OCI-LY7 (cell line): ENCODE results near the gene SLC5A11. TPM values are rescaled to one million over a fixed set of nuclear protein-coding genes. Genes with fewer than 3 reads are reported as not detected.

Source experiments
- BruUV-seq: library from RNA; stranded (reverse); fragments of 400-500 nt; replicated peaks from 2 replicates; lab custom pipeline; 2021; lab: Mats Ljungman, UMichigan
- CTCF ChIA-PET: fragments of 300-600 bp; sonication (Branson Sonifier 250); formaldehyde crosslinking; loops from one replicate; lab custom pipeline; 2022; ENCODE audit warnings: antibody characterized with exemption; ENCODE audit not compliant: unreplicated experiment; lab: Charles Lee
- POLR2A ChIA-PET: fragments of 300-600 bp; sonication (Branson Sonifier 250); formaldehyde crosslinking; loops from one replicate; lab custom pipeline; 2022; ENCODE audit warnings: antibody characterized with exemption; lab: Charles Lee
- DNase-seq: peaks from one replicate; pipeline ENCODE4 v3.0.0-alpha.2; 2015; ENCODE audit warnings: low spot score
- H2AFZ ChIP-seq: fragments of 200-600 bp; sonication (generic), shearing (Covaris generic); 2 replicates; pipeline ENCODE4 v1.6.1; 2014; ENCODE audit warnings: mild to moderate bottlenecking, antibody characterized with exemption, low read length, moderate library complexity
- H3K27ac ChIP-seq: fragments of 200-600 bp; sonication (generic); 2 replicates; pipeline ENCODE4 v1.5.1; 2014; ENCODE audit warnings: mixed run types, low read depth, mild to moderate bottlenecking, moderate library complexity, low read length, inconsistent platforms; ENCODE audit not compliant: poor library complexity, severe bottlenecking
- H3K36me3 ChIP-seq: fragments of 200-600 bp; sonication (generic); 2 replicates; pipeline ENCODE4 v1.6.1; 2014; ENCODE audit warnings: mild to moderate bottlenecking, antibody characterized with exemption, low read length, moderate library complexity, mixed read lengths; ENCODE audit not compliant: insufficient read depth
- H3K4me1 ChIP-seq: fragments of 200-600 bp; sonication (generic); 2 replicates; pipeline ENCODE4 v1.5.1; 2014; ENCODE audit warnings: mild to moderate bottlenecking, low read length; ENCODE audit not compliant: insufficient read depth, poor library complexity, severe bottlenecking
- H3K4me2 ChIP-seq: fragments of 200-600 bp; sonication (generic); 2 replicates; pipeline ENCODE4 v1.6.1; 2014; ENCODE audit warnings: mild to moderate bottlenecking, low read length
- H3K4me3 ChIP-seq: fragments of 200-600 bp; sonication (generic); 2 replicates; pipeline ENCODE4 v1.5.1; 2014; ENCODE audit warnings: mild to moderate bottlenecking, low read depth, low read length; ENCODE audit not compliant: poor library complexity, severe bottlenecking
- H3K79me2 ChIP-seq: fragments of 200-600 bp; sonication (generic); 2 replicates; pipeline ENCODE4 v1.6.1; 2016; ENCODE audit warnings: low read depth, mild to moderate bottlenecking, low read length, moderate library complexity, mixed read lengths; ENCODE audit not compliant: insufficient read depth
- H3K9me2 ChIP-seq: fragments of 200-600 bp; sonication (generic); 2 replicates; pipeline ENCODE4 v1.6.1; 2016; ENCODE audit warnings: mild to moderate bottlenecking, low read length, mixed read lengths; ENCODE audit not compliant: insufficient read depth
- H3K9me3 ChIP-seq: fragments of 200-600 bp; sonication (generic); 2 replicates; pipeline ENCODE4 v1.6.1; 2014; ENCODE audit warnings: mild to moderate bottlenecking, mixed run types, low read length, mixed read lengths
- H4K20me1 ChIP-seq: fragments of 200-600 bp; sonication (generic); 2 replicates; pipeline ENCODE4 v1.6.1; 2014; ENCODE audit warnings: mild to moderate bottlenecking, antibody characterized with exemption, low read length, moderate library complexity, mixed read lengths; ENCODE audit not compliant: insufficient read depth
- EZH2phosphoT487 ChIP-seq: fragments of 200-600 bp; sonication (generic); IDR thresholded peaks from 2 replicates; pipeline ENCODE4 v1.6.1; 2018; ENCODE audit warnings: low read depth, borderline replicate concordance, mild to moderate bottlenecking, mixed run types, antibody characterized with exemption, low read length, moderate library complexity, mixed read lengths
- intact Hi-C: fragments of 100-400 bp; cut with micrococcal nuclease; formaldehyde crosslinking; loops from one replicate; pipeline ENCODE4 v1.10.0; 2022; ENCODE audit not compliant: unreplicated experiment
- total RNA-seq, 2 experiments: library from RNA; depleted of rRNA in 1 of 2; stranded (reverse); fragments of >200 nt in 1 of 2; shearing (Covaris generic) in 1 of 2; gene quantifications; 2 replicates each; pipeline ENCODE4 v1.2.3, GENCODE V29; 2014 to 2022
- TF ChIP-seq, protein P1 (sequence below): fragments of 200-600 bp; sonication (generic); conservative IDR thresholded peaks from 2 replicates; pipeline ENCODE4 v1.5.1; 2014; ENCODE audit warnings: mild to moderate bottlenecking, antibody characterized with exemption, low read length, moderate library complexity, mixed read lengths

SLC5A11 gene
- total RNA-seq, 2 experiments from 2014 or later, result 1.0 TPM

DNA sequence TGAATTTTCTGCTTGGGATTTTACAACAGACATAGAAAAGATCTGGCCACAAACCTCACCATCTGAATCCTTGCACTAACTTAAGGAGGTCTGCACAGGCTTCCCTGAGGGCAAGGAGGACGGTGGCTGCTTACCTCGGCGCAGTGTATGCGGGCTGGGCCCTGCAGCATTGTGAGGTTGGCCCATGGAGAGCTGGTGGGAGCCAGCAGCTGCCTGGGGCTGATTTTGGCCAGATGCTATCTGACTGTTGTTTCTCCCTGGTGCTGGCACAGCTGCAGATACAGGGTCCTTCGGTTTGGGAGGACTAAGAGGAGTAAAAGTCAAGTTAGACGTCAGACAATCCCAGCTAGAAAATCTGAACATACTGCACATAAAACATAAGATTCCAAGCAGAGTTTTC is 89.6 kb downstream of the SLC5A11 start:
- Histone ChIP-seq H3K9me3 (no peaks in the 10 kb centered on the region), H3K4me1 (no peaks in the 10 kb centered on the region), H3K4me3 (no peak overlapping the region), H3K9me2 (no peaks in the 10 kb centered on the region), H3K27ac (no peak overlapping the region), H3K36me3 (peaks cover 10% of the 10 kb centered on the region), H2AFZ (no peak overlapping the region), H4K20me1 (no peaks in the 10 kb centered on the region), H3K4me2 (no peak overlapping the region), H3K79me2 (no peaks in the 10 kb centered on the region)
- TF ChIP-seq, protein P1, sequence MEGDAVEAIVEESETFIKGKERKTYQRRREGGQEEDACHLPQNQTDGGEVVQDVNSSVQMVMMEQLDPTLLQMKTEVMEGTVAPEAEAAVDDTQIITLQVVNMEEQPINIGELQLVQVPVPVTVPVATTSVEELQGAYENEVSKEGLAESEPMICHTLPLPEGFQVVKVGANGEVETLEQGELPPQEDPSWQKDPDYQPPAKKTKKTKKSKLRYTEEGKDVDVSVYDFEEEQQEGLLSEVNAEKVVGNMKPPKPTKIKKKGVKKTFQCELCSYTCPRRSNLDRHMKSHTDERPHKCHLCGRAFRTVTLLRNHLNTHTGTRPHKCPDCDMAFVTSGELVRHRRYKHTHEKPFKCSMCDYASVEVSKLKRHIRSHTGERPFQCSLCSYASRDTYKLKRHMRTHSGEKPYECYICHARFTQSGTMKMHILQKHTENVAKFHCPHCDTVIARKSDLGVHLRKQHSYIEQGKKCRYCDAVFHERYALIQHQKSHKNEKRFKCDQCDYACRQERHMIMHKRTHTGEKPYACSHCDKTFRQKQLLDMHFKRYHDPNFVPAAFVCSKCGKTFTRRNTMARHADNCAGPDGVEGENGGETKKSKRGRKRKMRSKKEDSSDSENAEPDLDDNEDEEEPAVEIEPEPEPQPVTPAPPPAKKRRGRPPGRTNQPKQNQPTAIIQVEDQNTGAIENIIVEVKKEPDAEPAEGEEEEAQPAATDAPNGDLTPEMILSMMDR, result no peak
- TF ChIP-seq EZH2phosphoT487, result no peak
- no peak for DNase-seq
- CTCF ChIA-PET, result no interaction called here
- POLR2A ChIA-PET, result interaction anchor here (0.6 to 0.7 kb wide), 2 partner anchors 9 to 1430 kb away, joined by 3 to 6 read pairs; no protein-coding TSS in a partner anchor
- no TSS peak for BruUV-seq
- intact Hi-C loops, result no loop called here

- intact Hi-C loops, result no loop called here
- TF ChIP-seq EZH2phosphoT487, result no peak
- TF ChIP-seq, protein P1, result no peak
- Histone ChIP-seq H3K4me1 (no peaks in the 10 kb centered on the region), H2AFZ (no peak overlapping the region), H3K27ac (no peak overlapping the region), H3K79me2 (no peaks in the 10 kb centered on the region), H3K4me2 (no peak overlapping the region), H3K9me2 (no peaks in the 10 kb centered on the region), H3K9me3 (no peaks in the 10 kb centered on the region), H4K20me1 (no peaks in the 10 kb centered on the region), H3K4me3 (no peak overlapping the region), H3K36me3 (peaks cover 7% of the 10 kb centered on the region; the same call in 1 of the 2 replicates)
- BruUV-seq, result no TSS peak
- POLR2A ChIA-PET, result interaction anchor here (0.7 kb wide), 1 partner anchor 12 kb away, joined by 3 read pairs; no protein-coding TSS in a partner anchor
- CTCF ChIA-PET, result no interaction called here
- no peak for DNase-seq
These were observed 90.4 kb downstream of the SLC5A11 start for GRCh38 chr16:24936151-24936550.

DNA sequence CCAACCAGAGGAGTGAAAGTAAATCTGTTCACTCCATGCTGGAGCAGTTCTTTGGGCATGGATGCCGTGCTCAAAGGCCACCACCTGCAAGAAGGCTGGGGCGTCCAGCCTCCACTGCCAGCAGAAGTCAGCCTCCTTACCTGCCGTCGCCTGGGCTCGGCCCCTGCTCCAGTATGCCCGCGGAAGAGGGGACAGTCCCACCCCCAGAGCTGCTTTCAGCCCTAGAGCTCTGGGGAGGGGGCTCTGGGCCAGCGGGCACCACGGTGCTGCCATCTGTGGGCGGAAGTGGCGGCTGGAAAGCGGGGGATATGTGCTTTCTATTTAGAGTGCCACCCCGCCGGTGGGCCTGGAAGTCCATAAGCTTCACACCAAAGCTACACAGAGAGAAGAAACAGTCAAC is 93.5 kb downstream of the SLC5A11 start:
- CTCF ChIA-PET, result no interaction called here
- H3K36me3 ChIP-seq, result peaks cover 14% of the 10 kb centered on the region; the same call in 1 of the 2 replicates
- H2AFZ ChIP-seq, result no peak overlapping the region
- TF ChIP-seq, protein P1, result no peak
- no peak for TF ChIP-seq EZH2phosphoT487
- H3K9me3 ChIP-seq, result no peaks in the 10 kb centered on the region
- H3K4me1 ChIP-seq, result no peaks in the 10 kb centered on the region
- DNase-seq, result no peak
- intact Hi-C loops, result no loop called here
- no peaks in the 10 kb centered on the region for H3K9me2 ChIP-seq
- POLR2A ChIA-PET, result interaction anchor here (0.6 kb wide), 1 partner anchor 232 kb away, joined by 4 read pairs; no protein-coding TSS in a partner anchor
- no peaks in the 10 kb centered on the region for H4K20me1 ChIP-seq
- no peak overlapping the region for H3K4me2 ChIP-seq
- no peak overlapping the region for H3K27ac ChIP-seq
- no peak overlapping the region for H3K4me3 ChIP-seq
- no TSS peak for BruUV-seq
- no peaks in the 10 kb centered on the region for H3K79me2 ChIP-seq
